22Rv1 (cell line): Measurements from ENCODE around the gene ASZ1.

Experiments used
- H3K27ac ChIP-seq: fragments of 450-650 bp; 2 replicates; pipeline ENCODE4 v1.5.1; 2017
- CTCF ChIP-seq: fragments of 450-650 bp; IDR thresholded peaks from 2 replicates; pipeline ENCODE4 v1.5.1; 2017; ENCODE audit warnings: mild to moderate bottlenecking
- ZFX ChIP-seq: fragments of 450-650 bp; IDR thresholded peaks from 2 replicates; pipeline ENCODE4 v1.6.1; 2017; ENCODE audit warnings: antibody characterized with exemption, borderline replicate concordance

ASZ1 gene

GRCh38 chr7:117364339-117365080, 62.8 kb downstream of the ASZ1 start:
- H3K27ac ChIP-seq, result peak overlapping the region; percentile 56
- TF ChIP-seq ZFX (no peak), CTCF (no peak)

- no peak for TF ChIP-seq ZFX
- TF ChIP-seq CTCF, result no peak
Observed at GRCh38 chr7:117362294-117362888, 64.9 kb downstream of the ASZ1 start.

GRCh38 chr7:117350027-117350426, 77.3 kb downstream of the ASZ1 start:
- H3K27ac ChIP-seq, result no peak overlapping the region
- no peak for TF ChIP-seq ZFX
- TF ChIP-seq CTCF, result no peak

More at GRCh38 chr7:117362294-117362888, 64.9 kb downstream of the ASZ1 start:
- peak overlapping the region; percentile 56 for H3K27ac ChIP-seq

- no peak for TF ChIP-seq CTCF
- no peak for TF ChIP-seq ZFX
- H3K27ac ChIP-seq, result no peak overlapping the region
Observed at GRCh38 chr7:117349570-117349969, 77.7 kb downstream of the ASZ1 start.

GRCh38 chr7:117347962-117348672, 79.2 kb downstream of the ASZ1 start:
- TF ChIP-seq CTCF, result no peak
- no peak overlapping the region for H3K27ac ChIP-seq

- TF ChIP-seq CTCF, result no peak
- TF ChIP-seq ZFX, result no peak
Observed at GRCh38 chr7:117347480-117347879, 79.8 kb downstream of the ASZ1 start.

GRCh38 chr7:117346161-117346560, 81.1 kb downstream of the ASZ1 start:
- no peak overlapping the region for H3K27ac ChIP-seq
- TF ChIP-seq CTCF, result no peak
- no peak for TF ChIP-seq ZFX

More at GRCh38 chr7:117347480-117347879, 79.8 kb downstream of the ASZ1 start:
- H3K27ac ChIP-seq, result no peak overlapping the region
